HEK293 (cell line): ENCODE results near the gene FGD5.

Source experiments
- CTCF ChIP-seq: fragments of 450-650 bp; formaldehyde crosslinking; IDR thresholded peaks from 2 replicates; pipeline ENCODE4 v1.5.1; 2016; ENCODE audit warnings: missing biosample characterization, missing genetic modification characterization
- GLI2 ChIP-seq: fragments of 450-650 bp; formaldehyde crosslinking; IDR thresholded peaks from 2 replicates; pipeline ENCODE4; 2017; ENCODE audit warnings: missing biosample characterization, missing genetic modification characterization, low read depth, borderline replicate concordance
- HOXA7 ChIP-seq: sonication (generic); formaldehyde crosslinking; IDR thresholded peaks from 2 replicates; pipeline ENCODE4 v1.8.1; 2022; ENCODE audit warnings: missing genetic modification reagents, borderline replicate concordance
- PRDM1 ChIP-seq: fragments of 450-650 bp; formaldehyde crosslinking; IDR thresholded peaks from 2 replicates; pipeline ENCODE4; 2016; ENCODE audit warnings: missing biosample characterization, missing genetic modification characterization
- ZFHX2 ChIP-seq: fragments of 450-650 bp; formaldehyde crosslinking; conservative IDR thresholded peaks from 2 replicates; pipeline ENCODE4 v1.5.1; 2016; ENCODE audit warnings: missing biosample characterization, missing genetic modification characterization
- ZNF350 ChIP-seq: fragments of 450-650 bp; formaldehyde crosslinking; IDR thresholded peaks from 2 replicates; pipeline ENCODE4 v1.5.0; 2017; ENCODE audit warnings: missing biosample characterization, mild to moderate bottlenecking, missing genetic modification characterization
- ZNF776 ChIP-seq: fragments of 450-650 bp; formaldehyde crosslinking; IDR thresholded peaks from 2 replicates; pipeline ENCODE4 v1.5.0; 2017; ENCODE audit warnings: missing biosample characterization, missing genetic modification characterization, borderline replicate concordance
- ZXDB ChIP-seq: fragments of 450-650 bp; formaldehyde crosslinking; IDR thresholded peaks from 2 replicates; pipeline ENCODE4 v1.5.1; 2016; ENCODE audit warnings: missing biosample characterization, missing genetic modification characterization
- TF ChIP-seq, protein P1 (sequence below): fragments of 450-650 bp; formaldehyde crosslinking; conservative IDR thresholded peaks from 2 replicates; pipeline ENCODE4 v1.5.1; 2016; ENCODE audit warnings: low read depth, missing biosample characterization, missing genetic modification characterization

GRCh38 chr3:14874784-14875183 is 56.0 kb downstream of the FGD5 start:
- no peak for TF ChIP-seq ZXDB (tag by site-specific recombination)
- TF ChIP-seq PRDM1 (tag by site-specific recombination) = no peak
- TF ChIP-seq, protein P1, sequence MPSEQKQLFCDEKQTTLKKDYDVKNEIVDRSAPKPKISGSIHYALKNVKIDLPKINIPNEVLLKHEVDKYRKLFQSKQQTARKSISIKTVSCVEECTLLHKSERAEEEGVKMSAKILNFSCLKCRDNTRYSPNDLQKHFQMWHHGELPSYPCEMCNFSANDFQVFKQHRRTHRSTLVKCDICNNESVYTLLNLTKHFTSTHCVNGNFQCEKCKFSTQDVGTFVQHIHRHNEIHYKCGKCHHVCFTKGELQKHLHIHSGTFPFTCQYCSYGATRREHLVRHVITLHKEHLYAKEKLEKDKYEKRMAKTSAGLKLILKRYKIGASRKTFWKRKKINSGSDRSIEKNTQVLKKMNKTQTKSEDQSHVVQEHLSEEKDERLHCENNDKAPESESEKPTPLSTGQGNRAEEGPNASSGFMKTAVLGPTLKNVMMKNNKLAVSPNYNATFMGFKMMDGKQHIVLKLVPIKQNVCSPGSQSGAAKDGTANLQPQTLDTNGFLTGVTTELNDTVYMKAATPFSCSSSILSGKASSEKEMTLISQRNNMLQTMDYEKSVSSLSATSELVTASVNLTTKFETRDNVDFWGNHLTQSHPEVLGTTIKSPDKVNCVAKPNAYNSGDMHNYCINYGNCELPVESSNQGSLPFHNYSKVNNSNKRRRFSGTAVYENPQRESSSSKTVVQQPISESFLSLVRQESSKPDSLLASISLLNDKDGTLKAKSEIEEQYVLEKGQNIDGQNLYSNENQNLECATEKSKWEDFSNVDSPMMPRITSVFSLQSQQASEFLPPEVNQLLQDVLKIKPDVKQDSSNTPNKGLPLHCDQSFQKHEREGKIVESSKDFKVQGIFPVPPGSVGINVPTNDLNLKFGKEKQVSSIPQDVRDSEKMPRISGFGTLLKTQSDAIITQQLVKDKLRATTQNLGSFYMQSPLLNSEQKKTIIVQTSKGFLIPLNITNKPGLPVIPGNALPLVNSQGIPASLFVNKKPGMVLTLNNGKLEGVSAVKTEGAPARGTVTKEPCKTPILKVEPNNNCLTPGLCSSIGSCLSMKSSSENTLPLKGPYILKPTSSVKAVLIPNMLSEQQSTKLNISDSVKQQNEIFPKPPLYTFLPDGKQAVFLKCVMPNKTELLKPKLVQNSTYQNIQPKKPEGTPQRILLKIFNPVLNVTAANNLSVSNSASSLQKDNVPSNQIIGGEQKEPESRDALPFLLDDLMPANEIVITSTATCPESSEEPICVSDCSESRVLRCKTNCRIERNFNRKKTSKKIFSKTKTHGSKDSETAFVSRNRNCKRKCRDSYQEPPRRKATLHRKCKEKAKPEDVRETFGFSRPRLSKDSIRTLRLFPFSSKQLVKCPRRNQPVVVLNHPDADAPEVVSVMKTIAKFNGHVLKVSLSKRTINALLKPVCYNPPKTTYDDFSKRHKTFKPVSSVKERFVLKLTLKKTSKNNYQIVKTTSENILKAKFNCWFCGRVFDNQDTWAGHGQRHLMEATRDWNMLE (tag by site-specific recombination) = no peak
- no peak for TF ChIP-seq ZFHX2 (tag by site-specific recombination)
- TF ChIP-seq HOXA7 (CRISPR knock-in tag) = no peak
- no peak for TF ChIP-seq ZNF776 (tag by site-specific recombination)
- no peak for TF ChIP-seq ZNF350 (tag by site-specific recombination)
- no peak for TF ChIP-seq GLI2 (tag by site-specific recombination)
- no peak for TF ChIP-seq CTCF (tag by site-specific recombination)
